GM21526 (cell line): ENCODE measurements around the gene ZSCAN22.

Experiments
- ATAC-seq: cut with Tn5 transposase; IDR thresholded peaks from one replicate; pipeline ENCODE4 v1.9.1; 2021; ENCODE audit warnings: moderate library complexity; ENCODE audit not compliant: unreplicated experiment, low FRiP score

Gene ZSCAN22

DNA sequence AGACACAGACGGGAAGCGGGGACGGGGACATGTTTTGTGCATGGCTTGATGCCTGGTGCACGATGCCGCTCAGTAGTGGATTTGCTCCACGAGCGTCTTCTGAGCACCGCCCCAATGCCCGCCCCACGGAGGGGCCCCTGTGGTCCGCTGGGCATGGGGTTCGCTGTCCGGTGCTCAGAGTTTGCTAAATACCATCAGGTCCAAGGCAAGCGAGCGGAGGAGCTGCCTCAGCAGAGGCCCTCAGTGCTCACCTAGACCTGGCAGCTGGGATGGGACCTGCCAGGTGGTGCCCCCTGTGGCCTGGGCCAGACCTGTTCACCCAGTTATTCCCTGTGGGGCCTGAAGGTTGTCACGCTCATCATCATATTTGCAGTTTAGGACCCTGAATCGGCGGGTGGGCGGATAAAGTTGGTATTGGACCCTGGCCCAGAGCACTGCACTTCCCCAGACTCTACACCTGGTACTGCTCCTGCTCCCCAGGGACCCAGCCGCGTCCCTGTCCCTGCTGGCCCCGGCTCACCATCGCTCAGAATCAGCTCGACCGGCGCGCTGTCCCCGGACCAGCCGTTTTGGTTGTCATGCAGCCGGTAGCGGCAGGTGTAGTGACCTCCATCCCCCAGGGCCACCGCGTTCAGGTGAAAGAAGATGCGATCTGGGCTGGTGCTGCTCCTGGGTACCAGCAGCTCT, 24.2 kb downstream of the ZSCAN22 start:
- ATAC-seq: no peak

DNA sequence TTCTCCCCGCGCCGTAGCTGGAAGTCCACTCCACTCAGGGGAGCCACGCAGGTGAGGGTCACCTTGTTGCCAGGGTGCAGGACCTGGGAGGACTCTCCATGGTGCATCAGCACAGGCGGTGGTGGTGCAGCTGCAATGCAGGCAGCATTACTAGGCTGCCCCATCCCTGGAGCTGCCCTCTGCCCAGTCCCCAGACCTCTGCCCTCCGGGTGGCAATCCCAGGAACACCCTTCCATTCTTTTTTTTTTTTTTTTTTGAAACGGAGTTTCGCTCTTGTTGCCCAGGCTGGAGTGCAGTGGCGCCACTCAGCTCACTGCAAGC, 24.7 kb downstream of the ZSCAN22 start:
- ATAC-seq: no peak

DNA sequence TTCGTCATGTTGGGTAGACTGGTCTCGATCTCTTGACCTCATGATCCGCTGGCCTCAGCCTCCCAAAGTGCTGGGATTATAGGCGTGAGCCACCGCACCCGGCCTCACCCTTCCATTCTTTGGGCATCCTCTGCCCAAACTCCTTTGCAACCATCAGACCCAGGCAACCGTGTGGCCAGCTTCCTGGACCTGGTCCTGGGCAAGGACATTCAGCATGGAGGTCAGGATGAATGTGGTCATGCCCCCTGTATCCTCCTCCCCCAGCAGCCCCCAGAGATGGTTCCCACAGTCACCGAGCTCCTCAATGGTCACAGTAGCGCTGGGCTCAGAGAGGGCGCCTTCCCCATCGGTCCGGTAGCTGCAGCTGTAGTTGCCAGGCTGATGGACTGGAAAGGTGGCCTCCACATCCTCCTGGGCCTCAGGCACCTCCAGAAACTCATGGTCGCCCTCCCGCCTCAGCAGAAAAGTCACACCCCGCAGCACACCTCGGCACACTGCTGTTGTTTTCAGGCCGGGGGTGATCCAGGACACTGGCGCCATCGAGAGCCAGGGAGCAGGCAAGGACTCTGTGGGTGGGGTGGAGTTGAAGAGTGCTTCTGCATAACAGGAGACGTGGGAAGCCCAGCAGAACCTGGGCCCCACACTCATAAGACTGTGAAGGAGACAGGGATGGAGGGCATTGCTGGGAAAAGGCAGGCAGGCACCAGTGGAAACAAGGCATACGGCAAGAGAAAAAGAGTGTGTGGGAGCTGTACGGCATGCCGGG, 25.4 kb downstream of the ZSCAN22 start:
- ATAC-seq: no peak

- no peak for ATAC-seq
Measured at GRCh38 chr19:58352760-58353671, 26.2 kb downstream of the ZSCAN22 start, which contains the start of gene A1BG. A1BG (minus strand) TSS chr19:58353492; CDS start chr19:58353437, 55 bp downstream.

DNA sequence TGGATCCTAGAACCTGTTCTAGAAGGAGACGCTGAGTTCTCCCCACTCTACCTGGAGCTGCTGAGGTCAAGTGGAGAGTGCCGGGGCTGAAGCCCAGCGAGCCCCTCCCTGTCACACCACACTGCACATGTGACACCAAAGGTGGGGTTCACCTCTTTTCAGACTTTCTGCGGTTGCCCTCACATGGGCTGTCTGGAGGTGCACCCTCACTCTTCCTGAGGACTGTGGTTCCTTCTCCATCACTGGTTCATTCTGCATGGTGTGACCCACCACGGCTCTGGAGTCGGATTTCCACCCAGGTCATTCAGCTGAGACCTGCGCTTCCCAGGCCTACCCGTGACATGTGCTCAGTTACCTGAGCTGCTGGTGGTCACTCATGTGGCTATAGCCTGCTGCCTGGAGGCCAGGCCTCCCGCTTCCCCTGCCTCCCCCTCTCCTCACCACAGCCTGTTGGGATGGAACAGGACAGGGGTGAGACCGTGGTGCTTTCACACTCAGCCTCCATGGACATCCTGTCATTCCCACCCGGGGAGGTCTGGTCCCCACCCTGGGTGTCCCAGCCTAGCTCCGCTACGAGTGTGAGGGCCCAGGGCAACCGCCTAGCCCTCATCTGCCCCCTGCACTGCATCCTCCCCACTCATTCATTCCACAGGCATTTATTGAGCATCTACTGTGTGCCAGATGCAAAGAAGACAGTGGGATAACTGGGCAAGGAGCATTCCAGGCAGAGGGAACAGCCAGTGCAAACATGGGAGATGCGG, 27.1 kb downstream of the ZSCAN22 start:
- ATAC-seq: no peak

DNA sequence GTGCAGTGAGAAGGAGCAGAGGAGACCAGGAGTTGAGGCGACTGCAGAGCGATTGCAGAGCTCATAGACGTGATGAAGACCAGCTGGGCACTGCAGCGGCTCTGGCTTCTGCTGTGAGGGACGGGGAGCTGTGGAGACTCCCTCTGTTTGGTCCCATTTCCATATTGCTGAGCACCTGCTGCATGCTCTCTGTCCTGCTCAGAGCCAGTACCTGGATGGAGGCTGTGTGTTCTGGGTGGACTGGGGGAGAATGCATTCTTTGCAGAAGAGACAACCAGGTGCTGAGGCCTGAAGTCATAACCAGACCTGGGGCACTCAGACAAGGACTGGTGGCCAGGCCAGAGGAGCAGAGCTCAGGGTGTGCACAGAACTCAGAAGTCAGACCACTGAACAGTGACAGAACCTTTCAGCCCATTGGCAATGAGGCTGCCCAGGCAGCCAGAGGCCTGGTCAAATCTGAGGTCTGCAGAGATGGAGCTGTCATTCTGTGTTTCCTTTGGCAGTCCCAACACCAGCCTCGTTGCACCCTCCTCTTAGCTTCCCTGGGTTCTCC, 27.8 kb downstream of the ZSCAN22 start:
- ATAC-seq: no peak

GRCh38 chr19:58355215-58355796, 28.5 kb downstream of the ZSCAN22 start:
- no peak for ATAC-seq

DNA sequence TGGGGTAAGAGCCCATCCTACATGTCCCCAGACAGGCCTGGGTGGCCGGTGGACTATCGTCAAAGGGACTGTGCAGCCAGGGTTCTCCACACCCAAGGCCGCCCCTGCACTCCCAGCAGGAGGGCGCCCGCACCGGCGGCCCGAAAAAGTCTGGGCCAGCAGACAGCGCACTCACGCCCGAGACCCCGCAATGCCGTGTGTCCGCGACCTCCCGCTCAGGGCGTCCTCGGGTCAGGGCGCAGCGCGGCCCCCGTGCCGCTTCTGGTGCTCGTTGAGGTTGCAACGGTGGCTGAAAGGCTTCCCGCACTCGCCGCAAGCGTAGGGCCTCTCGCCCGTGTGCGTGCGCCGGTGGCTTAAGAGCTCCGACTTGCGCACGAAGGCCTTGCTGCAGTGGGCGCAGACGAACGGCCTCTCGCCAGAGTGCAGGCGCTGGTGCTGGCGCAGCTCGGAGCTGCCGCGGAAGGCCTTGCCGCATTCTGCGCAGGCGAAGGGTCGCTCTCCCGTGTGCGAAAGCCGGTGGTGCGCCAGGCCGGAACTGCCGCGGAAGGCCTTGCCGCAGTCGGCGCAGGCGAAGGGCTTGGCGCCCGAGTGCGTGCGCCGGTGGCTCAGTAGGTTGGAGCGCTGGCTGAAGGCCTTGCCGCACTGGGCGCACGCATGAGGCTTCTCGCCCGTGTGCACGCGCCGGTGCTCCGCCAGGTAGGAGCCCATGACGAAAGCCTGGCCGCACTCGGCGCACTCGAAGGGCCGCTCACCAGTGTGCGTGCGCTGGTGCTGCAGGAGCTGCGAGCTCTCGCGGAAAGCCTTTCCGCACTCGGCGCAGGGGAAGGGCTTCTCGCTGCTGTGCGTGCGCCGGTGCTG, 29.3 kb downstream of the ZSCAN22 start:
- no peak for ATAC-seq

DNA sequence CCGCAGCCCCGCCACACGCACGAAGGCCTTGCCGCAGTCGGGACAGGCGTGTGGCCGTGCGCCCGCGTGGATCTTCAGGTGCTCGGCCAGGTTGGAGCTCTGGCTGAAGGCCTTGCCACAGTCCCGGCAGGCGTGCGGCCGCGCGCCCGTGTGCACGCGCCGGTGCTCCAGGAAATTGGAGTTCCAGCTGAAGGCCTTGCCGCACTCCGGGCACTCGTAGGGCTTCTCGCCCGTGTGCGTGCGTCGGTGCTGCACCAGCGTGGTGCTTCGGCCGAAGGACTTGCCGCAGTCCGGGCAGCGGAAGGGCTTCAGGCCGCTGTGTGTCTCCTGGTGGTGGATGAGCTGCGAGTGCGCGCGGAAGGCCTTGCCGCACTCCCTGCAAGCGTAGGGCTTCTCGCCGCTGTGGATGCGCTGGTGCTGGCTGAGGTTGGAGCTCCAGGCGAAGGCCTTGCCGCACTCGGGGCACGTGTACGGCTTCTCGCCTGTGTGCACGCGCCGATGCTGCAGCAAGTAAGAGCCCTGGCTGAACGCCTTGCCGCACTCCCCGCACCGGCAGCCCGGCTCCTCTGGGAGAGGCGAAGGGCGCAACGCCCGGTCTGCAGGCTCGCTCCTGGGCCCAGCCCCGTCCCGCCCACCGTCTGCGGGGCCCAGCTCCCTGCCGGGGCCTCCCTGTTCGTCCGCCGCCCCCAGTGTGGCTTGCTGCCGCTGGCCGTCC, 30.1 kb downstream of the ZSCAN22 start:
- ATAC-seq: no peak

GRCh38 chr19:58357481-58358145, 30.8 kb downstream of the ZSCAN22 start:
- ATAC-seq: no peak

DNA sequence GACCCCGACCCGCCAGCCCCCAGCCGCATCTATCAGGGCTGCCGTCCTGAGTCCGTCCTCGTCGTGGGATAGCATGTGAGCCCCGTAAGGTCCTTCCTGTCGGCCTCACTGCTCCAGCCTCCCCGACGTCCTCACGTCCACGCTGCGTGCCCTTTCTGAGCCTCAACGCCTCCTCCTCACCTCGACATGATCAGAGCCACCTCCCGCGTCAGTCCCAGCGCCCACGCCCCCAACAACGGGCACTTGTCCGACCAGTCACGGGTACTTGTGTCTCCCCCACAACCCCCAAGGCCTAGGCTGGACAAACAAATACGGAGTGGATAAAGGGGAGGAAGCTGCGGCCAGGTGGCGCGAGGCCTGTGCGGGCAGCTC, 35.1 kb downstream of the ZSCAN22 start:
- peak; percentile 9 for ATAC-seq

DNA sequence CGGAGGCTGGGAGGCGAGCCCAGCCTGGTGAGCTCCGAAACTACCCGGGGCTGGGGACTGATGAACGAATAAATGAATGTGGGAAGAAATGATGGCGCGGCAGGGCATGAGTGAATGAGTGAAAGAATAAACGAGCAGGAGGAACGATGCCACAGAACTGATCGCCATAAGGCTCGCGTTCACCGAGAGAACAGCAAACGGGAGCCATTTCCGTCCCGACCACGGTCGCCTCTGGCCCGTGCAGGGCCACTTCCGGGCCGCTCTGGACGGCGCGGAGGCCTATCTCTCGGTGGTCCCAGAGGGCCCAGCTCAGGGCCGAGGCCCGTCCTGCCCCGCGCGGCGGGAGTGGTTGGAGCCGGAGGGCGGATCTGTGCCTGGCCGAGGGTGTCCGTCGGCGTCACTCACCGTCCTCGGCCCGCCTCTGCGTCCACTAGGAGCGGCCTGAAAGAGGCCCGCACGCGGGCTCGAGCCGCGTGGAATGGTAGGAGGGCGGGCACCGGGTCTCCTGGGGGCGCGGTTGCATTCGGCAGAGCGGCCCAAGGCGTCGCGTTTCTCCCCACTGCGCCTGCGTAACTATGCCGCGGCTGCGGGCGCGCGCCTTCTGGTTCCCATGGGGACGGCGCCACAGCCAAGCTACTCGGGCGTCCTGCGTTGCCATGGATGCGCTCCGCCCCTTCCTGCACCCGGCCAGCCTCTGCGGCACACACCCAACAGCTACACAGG, 35.6 kb downstream of the ZSCAN22 start, which contains the start of gene ZNF497:
Gene ZNF497 (minus strand): TSS at position 480 of the 723 bp plus-strand sequence. CDS start 5,116 bp downstream, outside the sequence.
- ATAC-seq: peak; percentile 78

DNA sequence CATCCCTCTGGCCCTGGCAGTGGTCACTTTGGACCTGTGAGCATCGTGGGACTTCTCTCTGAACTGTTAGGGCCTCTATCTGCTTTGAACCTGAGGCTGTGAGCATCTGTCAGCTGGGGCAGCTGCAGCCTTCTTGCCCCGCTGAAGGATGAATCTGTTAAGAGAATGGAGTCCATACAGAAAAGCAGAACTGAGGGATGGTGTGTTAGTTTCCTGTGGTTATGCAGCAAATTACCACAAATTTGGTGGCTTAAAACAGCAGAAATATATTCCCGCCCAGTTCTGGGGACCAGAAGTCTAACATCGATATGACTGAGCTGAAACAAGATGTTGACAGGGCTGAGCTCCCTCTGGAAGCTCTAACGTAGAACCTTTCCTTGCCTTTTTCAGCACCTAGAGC, 37.4 kb downstream of the ZSCAN22 start:
- ATAC-seq: no peak

DNA sequence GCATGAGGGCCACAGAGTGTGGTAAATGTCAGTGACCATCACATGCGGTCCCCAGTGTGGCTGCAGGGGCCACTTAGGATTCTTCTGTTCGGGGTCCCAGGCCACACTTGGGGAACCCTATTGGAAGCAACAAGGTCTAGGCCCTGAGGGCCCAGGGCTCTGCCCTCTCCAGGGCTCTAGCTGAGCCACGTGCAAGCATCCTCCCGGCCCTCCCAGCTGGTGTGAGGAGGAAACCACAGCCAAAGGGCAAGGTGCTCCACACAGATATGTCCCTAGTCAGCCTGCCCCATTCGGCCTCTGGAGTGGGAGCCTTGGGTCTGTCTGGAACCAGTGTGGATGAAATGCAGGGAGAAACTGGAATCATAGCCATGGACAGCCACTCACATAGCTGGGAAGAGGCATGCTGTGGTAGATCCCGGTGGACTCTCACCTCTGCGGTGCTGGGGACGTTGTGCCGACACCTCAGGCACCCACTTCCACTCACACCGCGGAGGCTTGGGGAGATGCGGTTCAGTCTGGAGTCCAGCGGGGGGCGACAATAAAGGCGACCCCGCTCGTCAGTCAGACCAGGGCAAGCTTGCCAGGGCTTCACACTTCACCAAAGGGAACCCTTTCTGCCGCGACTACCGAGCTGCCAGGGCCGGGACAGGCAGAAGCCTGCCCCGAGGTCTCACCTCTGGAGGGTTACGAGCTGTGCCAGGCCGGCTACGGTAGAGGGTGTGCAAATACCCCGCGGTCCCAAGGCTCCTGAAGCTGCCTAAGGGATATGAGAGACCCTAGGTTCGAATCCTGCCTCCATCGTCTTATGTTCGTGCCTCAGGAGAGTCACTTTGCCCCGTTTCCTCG, 40.0 kb downstream of the ZSCAN22 start:
- no peak for ATAC-seq

DNA sequence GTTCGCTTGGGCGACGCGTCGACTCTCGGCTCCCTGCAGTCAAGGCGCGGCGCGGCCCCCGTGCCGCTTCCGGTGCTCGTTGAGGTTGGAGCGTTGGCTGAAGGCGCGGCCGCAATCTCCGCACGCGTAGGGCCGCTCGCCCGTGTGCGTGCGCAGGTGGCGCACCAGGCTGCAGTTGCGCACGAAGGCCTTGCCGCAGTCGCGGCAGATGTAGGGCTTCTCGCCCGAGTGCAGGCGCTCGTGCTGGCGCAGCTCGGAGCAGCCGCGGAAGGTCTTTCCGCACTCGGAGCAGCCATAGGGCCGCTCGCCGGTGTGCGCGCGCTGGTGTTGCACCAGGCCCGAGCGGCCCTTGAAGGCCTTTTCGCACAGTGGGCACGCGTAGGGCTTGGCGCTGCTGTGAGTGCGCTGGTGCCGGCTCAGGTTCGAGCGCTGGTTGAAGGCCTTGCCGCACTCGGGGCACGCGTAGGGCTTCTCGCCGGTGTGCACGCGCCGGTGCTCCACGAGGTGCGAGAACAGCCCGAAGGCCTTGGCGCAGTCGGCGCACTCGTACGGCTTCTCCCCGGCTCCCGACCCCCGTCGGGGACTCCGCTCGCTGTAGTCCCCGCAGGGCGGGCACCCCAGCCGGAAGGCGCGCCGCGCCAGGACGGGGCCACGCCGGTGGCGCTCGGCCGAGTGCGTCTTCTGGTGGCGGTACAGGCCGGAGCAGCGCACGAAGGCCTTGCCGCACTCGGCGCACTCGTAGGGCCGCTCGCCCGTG, 41.1 kb downstream of the ZSCAN22 start:
- no peak for ATAC-seq
